ENCODE results near the gene PM20D2.
"Not testable (repeated sequence)": the region's sequence is repeated elsewhere in the genome, so short reads cannot be mapped to it uniquely, and the experiment has no call there.

The PM20D2 gene, protein sequence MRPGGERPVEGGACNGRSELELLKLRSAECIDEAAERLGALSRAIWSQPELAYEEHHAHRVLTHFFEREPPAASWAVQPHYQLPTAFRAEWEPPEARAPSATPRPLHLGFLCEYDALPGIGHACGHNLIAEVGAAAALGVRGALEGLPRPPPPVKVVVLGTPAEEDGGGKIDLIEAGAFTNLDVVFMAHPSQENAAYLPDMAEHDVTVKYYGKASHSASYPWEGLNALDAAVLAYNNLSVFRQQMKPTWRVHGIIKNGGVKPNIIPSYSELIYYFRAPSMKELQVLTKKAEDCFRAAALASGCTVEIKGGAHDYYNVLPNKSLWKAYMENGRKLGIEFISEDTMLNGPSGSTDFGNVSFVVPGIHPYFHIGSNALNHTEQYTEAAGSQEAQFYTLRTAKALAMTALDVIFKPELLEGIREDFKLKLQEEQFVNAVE

GRCh38 chr6:89145956-89146717 is at the start of gene PM20D2:
TSS of gene PM20D2 (plus strand) at chr6:89146055. CDS start at chr6:89146145, 90 bp downstream.
- Mint-ChIP-seq H3K4me1 (peaks cover 13 to 25% of the 10 kb centered on the region in 2 donors), H3K27me3 (no peaks in the 10 kb centered on the region), H3K27ac (peak within 1 kb of the TSS; percentile 98), H3K4me3 (peak within 1 kb of the TSS; percentile 90 to 92), H3K9me3 (no peaks in the 10 kb centered on the region), H3K36me3 (peaks cover 5 to 14% of the 10 kb centered on the region in 2 donors)
- DNase-seq, result peak; percentile 72
- ATAC-seq (replicated peaks), result peak; percentile 84 to 86

DNA sequence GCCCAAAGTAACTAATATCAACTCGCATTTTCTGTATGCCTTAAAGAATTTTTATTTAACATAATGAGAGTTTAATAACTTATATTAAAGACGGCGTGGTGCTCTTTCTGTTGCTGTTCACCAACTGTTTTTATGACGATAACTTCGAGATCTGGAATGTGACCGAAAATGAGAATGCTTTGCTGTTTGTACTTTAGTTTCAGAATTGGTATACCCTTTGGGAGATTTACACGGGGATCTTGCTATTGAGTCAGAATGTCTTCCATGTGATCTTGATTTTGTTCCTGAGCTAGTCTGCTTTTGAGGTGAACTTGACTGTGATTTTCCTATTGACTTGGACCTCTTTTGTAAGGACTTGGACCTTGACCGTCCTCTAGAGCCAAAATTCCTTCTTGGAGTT is 47.4 kb upstream of the PM20D2 start:
- H3K27ac Mint-ChIP-seq, result no peak overlapping the region
- no peak for DNase-seq

DNA sequence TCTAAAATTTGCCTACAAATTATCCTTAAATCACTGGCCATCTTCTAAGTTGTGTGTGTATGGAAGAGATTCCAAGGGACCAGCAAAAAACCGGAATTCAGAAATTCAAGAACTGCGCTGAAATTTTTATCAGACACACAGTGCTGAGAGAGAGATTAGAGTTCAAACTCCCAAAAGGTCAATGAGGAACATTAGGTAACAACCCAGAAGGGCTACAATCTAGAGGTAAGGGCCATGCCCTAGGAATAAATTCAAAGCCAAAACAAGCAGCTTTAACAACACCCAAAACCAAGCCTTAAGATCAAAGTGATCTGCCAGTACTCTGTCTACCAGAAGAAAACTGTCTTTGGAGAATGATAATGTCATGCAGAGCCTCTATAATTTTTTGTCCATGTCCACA is 45.7 kb upstream of the PM20D2 start:
- DNase-seq, result no peak
- H3K4me3 Mint-ChIP-seq, result no peak overlapping the region
- H3K27ac Mint-ChIP-seq, result no peak overlapping the region
- H3K27me3 Mint-ChIP-seq, result no peaks in the 10 kb centered on the region
- ATAC-seq (replicated peaks), result no peak
- H3K4me1 Mint-ChIP-seq, result peaks cover 0 to 3% of the 10 kb centered on the region in 2 donors
- peaks cover 3 to 5% of the 10 kb centered on the region in 2 donors for H3K36me3 Mint-ChIP-seq
- no peaks in the 10 kb centered on the region for H3K9me3 Mint-ChIP-seq

More for the DNA sequence above, 47.4 kb upstream of the PM20D2 start:
- no peak for ATAC-seq (replicated peaks)
- H3K4me1 Mint-ChIP-seq, result peaks cover 0 to 3% of the 10 kb centered on the region in 2 donors
- no peaks in the 10 kb centered on the region for H3K9me3 Mint-ChIP-seq
- no peaks in the 10 kb centered on the region for H3K27me3 Mint-ChIP-seq
- peaks cover 3 to 5% of the 10 kb centered on the region in 2 donors for H3K36me3 Mint-ChIP-seq
- no peak overlapping the region for H3K4me3 Mint-ChIP-seq

DNA sequence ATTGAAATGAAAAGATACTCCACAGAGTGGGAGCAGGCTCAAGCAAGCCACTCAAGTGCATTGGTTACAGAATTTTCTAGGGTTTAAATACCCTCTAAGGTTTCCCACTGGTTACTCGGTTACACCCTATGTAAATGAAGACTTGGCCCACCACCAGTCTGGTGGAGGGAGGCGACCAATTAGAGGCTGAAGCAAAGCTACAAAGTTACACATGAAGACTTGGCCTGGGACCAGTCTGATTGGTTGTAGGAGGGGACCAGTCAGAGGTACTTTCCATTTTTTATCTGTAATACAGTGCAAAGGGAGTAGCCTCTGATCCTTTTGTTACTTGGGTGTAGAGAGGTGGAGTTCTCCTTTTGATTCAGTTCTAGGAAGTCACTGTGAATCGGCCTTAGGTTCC is 35.6 kb upstream of the PM20D2 start:
- no peaks in the 10 kb centered on the region for H3K36me3 Mint-ChIP-seq
- H3K4me1 Mint-ChIP-seq, result no peaks in the 10 kb centered on the region
- H3K4me3 Mint-ChIP-seq, result no peak overlapping the region
- no peak for DNase-seq
- no peak for ATAC-seq (replicated peaks)
- no peak overlapping the region for H3K27ac Mint-ChIP-seq
- no peaks in the 10 kb centered on the region for H3K9me3 Mint-ChIP-seq
- no peaks in the 10 kb centered on the region for H3K27me3 Mint-ChIP-seq

- peaks cover 2 to 3% of the 10 kb centered on the region in 2 donors for H3K4me1 Mint-ChIP-seq
- no peaks in the 10 kb centered on the region for H3K9me3 Mint-ChIP-seq
- no peaks in the 10 kb centered on the region for H3K36me3 Mint-ChIP-seq
- H3K27ac Mint-ChIP-seq, result no peak overlapping the region
- DNase-seq (no peak), ATAC-seq (replicated peaks) (no peak)
- peaks cover 3 to 5% of the 10 kb centered on the region in 2 donors for H3K27me3 Mint-ChIP-seq
- H3K4me3 Mint-ChIP-seq, result no peak overlapping the region
Observed at GRCh38 chr6:89111933-89112332, 33.9 kb upstream of the PM20D2 start.

DNA sequence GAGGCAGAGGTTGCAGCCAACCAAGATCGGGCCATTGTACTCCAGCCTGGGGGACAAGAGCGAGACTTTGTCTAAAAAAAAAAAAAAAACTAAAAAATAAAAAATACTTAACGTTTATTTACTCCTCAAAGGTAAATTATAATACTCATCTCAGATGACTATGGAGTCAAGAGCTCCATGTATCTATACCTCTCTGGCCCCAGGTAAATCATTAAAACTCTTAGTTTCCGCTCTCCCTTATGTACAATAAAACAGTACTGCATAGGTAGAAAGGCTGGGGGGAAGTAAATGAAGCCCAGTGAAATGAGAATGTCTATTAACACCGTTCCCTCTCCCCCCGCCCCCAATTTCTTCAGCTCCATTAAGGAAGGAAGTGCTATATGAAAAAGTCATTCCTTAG is 29.2 kb upstream of the PM20D2 start:
- no peak overlapping the region for H3K27ac Mint-ChIP-seq

DNA sequence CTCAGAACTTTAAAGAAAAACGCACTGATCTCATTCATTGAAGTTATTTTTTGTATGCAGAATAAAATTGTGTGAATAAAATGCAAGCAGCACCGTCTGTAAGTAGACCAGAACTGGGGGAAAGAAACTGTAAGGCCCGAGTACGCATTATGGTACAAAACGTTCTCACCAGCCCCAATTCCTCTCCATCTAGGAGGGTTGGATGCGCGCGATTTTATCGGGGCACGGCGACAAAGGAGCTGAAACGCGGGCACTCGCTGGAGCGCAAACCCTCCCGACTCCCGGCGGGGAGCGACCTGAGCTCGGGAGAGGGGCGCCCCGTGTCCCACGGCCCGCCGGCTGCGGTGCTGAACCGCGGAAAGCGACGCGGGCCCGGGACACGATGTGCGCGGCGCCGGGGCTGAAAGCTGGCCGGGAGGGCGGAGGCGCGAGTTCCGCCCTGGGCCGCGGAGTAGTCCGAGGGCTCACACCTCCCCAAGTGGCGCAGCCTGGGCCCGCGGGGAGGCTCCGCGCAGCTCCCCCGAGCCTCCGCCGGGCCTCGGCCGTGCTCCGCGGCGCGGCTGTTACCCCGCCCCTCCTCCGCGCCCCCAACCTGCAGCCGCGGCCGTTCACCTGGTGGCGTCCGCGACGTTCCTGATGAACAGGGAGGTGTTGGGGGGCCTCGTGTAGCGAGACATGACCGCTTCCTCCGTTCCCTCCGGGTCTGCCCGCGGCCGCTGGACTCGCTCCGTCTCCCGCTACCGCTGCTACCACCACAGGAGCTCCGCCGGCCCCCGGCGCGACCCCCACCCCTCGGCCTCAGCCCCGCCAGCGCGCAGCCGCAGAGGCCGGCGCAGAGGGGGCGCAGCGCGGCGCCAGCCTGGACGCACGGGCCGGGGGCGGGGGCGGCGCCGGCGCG is 28.4 kb upstream of the PM20D2 start, which contains the start of gene SRSF12:
SRSF12 (minus strand) TSS at position 861 of the 898 bp plus-strand sequence; CDS start at position 677, 184 bp downstream.
- ATAC-seq (replicated peaks) (peak; percentile 93 to 95), DNase-seq (peak; percentile 19)
- H3K27ac Mint-ChIP-seq, result peak within 1 kb of the TSS; percentile 37
- H3K4me1 Mint-ChIP-seq, result peaks cover 5 to 6% of the 10 kb centered on the region in 2 donors
- H3K27me3 Mint-ChIP-seq, result peaks cover 5 to 8% of the 10 kb centered on the region in 2 donors
- peak within 1 kb of the TSS; percentile 84 to 86 for H3K4me3 Mint-ChIP-seq
- H3K36me3 Mint-ChIP-seq, result peaks cover 2 to 8% of the 10 kb centered on the region in 2 donors
- peaks cover 6 to 9% of the 10 kb centered on the region in 2 donors for H3K9me3 Mint-ChIP-seq

More for the DNA sequence above, 29.2 kb upstream of the PM20D2 start:
- Mint-ChIP-seq H3K27me3 (peaks cover 5 to 8% of the 10 kb centered on the region in 2 donors), H3K9me3 (peaks cover 6 to 9% of the 10 kb centered on the region in 2 donors), H3K4me1 (peaks cover 5 to 6% of the 10 kb centered on the region in 2 donors), H3K4me3 (peak overlapping the region; percentile 84 to 86), H3K36me3 (peaks cover 2 to 8% of the 10 kb centered on the region in 2 donors)
- ATAC-seq (replicated peaks) (no peak), DNase-seq (no peak)

- Mint-ChIP-seq H3K27ac (no peak overlapping the region), H3K36me3 (peaks cover 2 to 8% of the 10 kb centered on the region in 2 donors), H3K4me1 (peaks cover 5 to 6% of the 10 kb centered on the region in 2 donors), H3K27me3 (peaks cover 5 to 8% of the 10 kb centered on the region in 2 donors), H3K4me3 (peak overlapping the region in 1 of 2 donors; percentile 48), H3K9me3 (peaks cover 6 to 9% of the 10 kb centered on the region in 2 donors)
- ATAC-seq (replicated peaks) (no peak), DNase-seq (no peak)
Observed at GRCh38 chr6:89118931-89119330, 26.9 kb upstream of the PM20D2 start.

DNA sequence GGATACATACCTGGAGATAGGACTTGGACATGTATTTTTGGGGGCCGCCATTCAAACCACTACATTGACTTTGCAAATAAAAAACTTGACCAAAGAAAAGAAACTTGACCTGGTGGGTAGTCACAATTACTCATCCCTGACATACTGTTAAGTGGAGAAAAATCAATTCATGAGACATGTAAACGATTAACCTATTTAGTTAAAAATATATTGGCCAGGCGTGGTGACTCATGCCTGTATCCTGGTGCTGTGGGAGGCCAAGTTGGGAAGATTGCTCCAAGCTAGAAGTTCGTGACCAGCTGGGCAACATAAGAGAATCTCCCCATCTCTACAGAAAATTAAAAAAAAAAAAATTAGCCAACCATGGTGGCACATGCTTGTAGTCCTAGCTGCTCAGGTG is 25.5 kb upstream of the PM20D2 start:
- Mint-ChIP-seq H3K9me3 (peaks cover 6 to 9% of the 10 kb centered on the region in 2 donors), H3K27me3 (peaks cover 5 to 8% of the 10 kb centered on the region in 2 donors), H3K36me3 (peaks cover 5 to 8% of the 10 kb centered on the region in 2 donors), H3K27ac (no peak overlapping the region), H3K4me3 (no peak overlapping the region), H3K4me1 (peaks cover 5 to 6% of the 10 kb centered on the region in 2 donors)
- ATAC-seq (replicated peaks), result no peak
- no peak for DNase-seq

DNA sequence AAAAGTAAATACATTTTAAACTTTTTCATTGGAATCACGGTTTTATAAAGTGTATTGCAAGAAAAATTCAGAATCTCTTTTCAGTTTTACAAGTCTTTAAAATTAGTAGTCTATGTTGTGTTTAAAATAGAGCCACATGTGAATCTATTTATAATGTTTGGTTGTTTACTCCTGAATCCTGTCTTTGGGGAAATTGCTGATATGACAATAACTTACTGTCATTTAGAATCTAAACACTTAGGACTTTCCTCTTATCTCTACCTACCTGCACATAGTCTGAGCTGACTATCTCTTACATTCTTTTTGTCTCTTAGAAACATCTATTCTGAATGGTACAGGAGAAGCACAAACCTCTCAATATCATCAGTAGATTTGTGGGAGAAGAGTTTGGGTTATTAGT is 23.9 kb upstream of the PM20D2 start:
- no peak overlapping the region for H3K4me3 Mint-ChIP-seq
- no peak for DNase-seq
- peaks cover 6 to 9% of the 10 kb centered on the region in 2 donors for H3K9me3 Mint-ChIP-seq
- ATAC-seq (replicated peaks), result no peak
- peaks cover 2 to 3% of the 10 kb centered on the region in 2 donors for H3K27me3 Mint-ChIP-seq
- H3K27ac Mint-ChIP-seq, result no peak overlapping the region
- peaks cover 3% of the 10 kb centered on the region in 2 donors for H3K4me1 Mint-ChIP-seq
- peaks cover 5 to 8% of the 10 kb centered on the region in 2 donors for H3K36me3 Mint-ChIP-seq

DNA sequence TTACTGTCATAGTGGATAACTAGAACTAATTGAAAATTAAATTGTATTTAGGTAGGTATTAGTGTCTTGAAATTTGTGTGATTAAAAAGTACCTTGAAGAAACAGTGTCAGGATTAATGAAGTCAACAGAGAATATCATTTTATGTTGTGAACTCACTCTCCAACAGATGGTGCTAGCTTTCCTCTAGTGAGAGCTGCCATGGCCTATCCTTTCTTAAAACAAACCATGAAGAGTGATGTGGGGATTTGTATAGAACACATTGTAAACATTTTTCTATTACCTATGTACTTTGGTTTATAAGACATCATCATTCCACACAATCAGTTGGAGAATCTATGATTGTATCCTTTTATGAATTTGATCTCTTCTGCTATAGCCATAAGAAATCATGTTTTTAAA is 23.2 kb upstream of the PM20D2 start:
- ATAC-seq (replicated peaks) (peak; percentile 49 to 57), DNase-seq (no peak)
- peaks cover 6 to 9% of the 10 kb centered on the region in 2 donors for H3K9me3 Mint-ChIP-seq
- H3K27ac Mint-ChIP-seq, result no peak overlapping the region
- H3K27me3 Mint-ChIP-seq, result no peaks in the 10 kb centered on the region
- H3K4me1 Mint-ChIP-seq, result no peaks in the 10 kb centered on the region
- no peak overlapping the region for H3K4me3 Mint-ChIP-seq
- peaks cover 5 to 8% of the 10 kb centered on the region in 2 donors for H3K36me3 Mint-ChIP-seq

GRCh38 chr6:89128256-89128671 is 17.6 kb upstream of the PM20D2 start:
- not testable (repeated sequence) for H3K4me1 Mint-ChIP-seq; ATAC-seq (replicated peaks); DNase-seq; H3K27ac Mint-ChIP-seq; H3K9me3 Mint-ChIP-seq; H3K4me3 Mint-ChIP-seq; H3K36me3 Mint-ChIP-seq; H3K27me3 Mint-ChIP-seq

DNA sequence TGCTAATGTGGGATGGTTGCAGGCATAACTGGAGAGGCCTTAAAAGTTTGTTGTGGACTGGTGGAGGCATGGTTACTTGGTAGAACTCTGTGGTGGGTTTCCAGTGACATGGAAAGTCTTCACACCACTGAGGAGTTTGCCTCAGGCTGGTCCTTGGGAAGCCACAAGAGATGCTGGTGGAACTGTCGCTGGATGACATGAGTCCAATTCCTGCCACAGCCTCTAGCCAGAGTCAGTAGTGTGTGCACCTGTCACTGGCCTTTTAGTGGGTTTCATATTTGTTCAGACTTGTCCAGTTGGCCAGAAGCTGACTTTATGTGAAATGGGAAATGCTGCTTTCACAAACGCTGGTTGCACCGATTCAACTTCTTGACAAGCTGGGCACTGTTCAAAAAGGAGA is 14.3 kb upstream of the PM20D2 start:
- H3K27me3 Mint-ChIP-seq, result no peaks in the 10 kb centered on the region
- H3K4me3 Mint-ChIP-seq, result no peak overlapping the region
- H3K36me3 Mint-ChIP-seq, result peaks cover 6 to 7% of the 10 kb centered on the region in 2 donors
- DNase-seq, result no peak
- peaks cover 8 to 9% of the 10 kb centered on the region in 2 donors for H3K9me3 Mint-ChIP-seq
- H3K27ac Mint-ChIP-seq, result no peak overlapping the region
- H3K4me1 Mint-ChIP-seq, result peaks cover 2 to 6% of the 10 kb centered on the region in 2 donors
- ATAC-seq (replicated peaks), result no peak
